Nephron (organoid): ENCODE measurements around the gene CHADL.

Experiments used
- H3K27ac Mint-ChIP-seq, 3 experiments: 2 replicates each; pipeline ENCODE4 v1.8.0; 2020; ENCODE audit warnings: mixed read lengths in 3 of 3, mild to moderate bottlenecking in 2 of 3, moderate library complexity in 1 of 3
- H3K27me3 Mint-ChIP-seq: 2 replicates; pipeline ENCODE4 v1.8.0; 2021; ENCODE audit warnings: low read depth, mild to moderate bottlenecking, moderate library complexity, mixed read lengths
- H3K36me3 Mint-ChIP-seq: 2 replicates; pipeline ENCODE4 v1.8.0; 2020; ENCODE audit warnings: low read depth, mixed read lengths
- H3K4me1 Mint-ChIP-seq: 2 replicates; pipeline ENCODE4 v1.8.0; 2020; ENCODE audit warnings: mixed read lengths
- H3K4me3 Mint-ChIP-seq, 3 experiments: 2 replicates each; pipeline ENCODE4 v1.8.0; 2020; ENCODE audit warnings: mild to moderate bottlenecking in 3 of 3, mixed read lengths in 3 of 3, moderate library complexity in 2 of 3
- H3K9me3 Mint-ChIP-seq: 2 replicates; pipeline ENCODE4 v1.8.0; 2020; ENCODE audit warnings: mixed read lengths
- TF ChIP-seq, protein P1 (sequence below), 3 experiments: fragments of 200-600 bp; sonication (generic); IDR thresholded peaks; one replicate each; pipeline ENCODE4 v1.5.0; 2021; ENCODE audit warnings: antibody characterized with exemption in 3 of 3; ENCODE audit not compliant: unreplicated experiment in 3 of 3

CHADL gene

DNA sequence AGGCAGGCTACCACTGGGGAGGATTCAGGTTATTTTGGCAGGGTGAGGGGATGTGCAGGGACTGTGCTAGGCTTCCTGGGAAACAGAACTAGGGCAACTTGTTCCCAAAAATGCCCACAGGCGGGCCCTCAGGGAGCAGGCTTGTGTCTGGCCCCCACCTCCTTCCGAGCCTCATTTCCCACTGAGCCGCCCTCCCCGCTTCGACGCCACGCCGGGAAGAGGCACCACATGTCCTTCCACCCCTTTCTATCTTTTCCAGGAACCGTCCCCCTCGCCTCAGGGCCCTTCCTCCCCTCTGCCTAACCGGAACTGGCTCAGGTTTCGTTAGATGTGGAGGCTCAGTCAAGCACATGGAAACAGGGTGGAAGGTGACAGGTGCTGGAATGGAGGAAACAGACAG is 9.4 kb upstream of the CHADL start:
- no peaks in the 10 kb centered on the region for H3K9me3 Mint-ChIP-seq
- H3K4me1 Mint-ChIP-seq, result no peaks in the 10 kb centered on the region
- no peaks in the 10 kb centered on the region for H3K27me3 Mint-ChIP-seq
- no peak overlapping the region for H3K4me3 Mint-ChIP-seq
- peaks cover 21% of the 10 kb centered on the region for H3K36me3 Mint-ChIP-seq
- H3K27ac Mint-ChIP-seq, result no peak overlapping the region
- TF ChIP-seq, protein P1, sequence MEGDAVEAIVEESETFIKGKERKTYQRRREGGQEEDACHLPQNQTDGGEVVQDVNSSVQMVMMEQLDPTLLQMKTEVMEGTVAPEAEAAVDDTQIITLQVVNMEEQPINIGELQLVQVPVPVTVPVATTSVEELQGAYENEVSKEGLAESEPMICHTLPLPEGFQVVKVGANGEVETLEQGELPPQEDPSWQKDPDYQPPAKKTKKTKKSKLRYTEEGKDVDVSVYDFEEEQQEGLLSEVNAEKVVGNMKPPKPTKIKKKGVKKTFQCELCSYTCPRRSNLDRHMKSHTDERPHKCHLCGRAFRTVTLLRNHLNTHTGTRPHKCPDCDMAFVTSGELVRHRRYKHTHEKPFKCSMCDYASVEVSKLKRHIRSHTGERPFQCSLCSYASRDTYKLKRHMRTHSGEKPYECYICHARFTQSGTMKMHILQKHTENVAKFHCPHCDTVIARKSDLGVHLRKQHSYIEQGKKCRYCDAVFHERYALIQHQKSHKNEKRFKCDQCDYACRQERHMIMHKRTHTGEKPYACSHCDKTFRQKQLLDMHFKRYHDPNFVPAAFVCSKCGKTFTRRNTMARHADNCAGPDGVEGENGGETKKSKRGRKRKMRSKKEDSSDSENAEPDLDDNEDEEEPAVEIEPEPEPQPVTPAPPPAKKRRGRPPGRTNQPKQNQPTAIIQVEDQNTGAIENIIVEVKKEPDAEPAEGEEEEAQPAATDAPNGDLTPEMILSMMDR (IDR thresholded peaks at IDR 0.05; ENCODE audit: unreplicated experiment in 3 of 3), result no peak

DNA sequence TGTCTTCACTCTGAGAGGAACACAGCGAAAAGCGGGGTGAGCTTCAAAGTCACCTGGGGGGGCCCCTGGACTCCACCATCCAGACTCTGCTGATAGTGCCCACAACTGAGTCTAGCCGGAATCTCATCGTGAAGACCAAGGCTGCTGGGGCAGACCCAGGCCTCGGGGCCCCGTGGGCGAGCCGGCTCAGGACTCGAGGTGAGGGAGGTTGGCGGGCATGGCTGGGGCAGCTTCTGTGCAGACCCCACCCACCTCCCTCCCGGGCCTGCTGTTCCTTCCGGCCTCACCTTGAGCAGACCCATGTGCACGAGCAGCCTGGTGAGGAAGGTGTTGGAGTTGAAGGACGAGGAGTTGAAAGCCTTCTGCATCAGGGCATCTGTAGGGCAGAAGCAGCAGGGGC is 8.7 kb upstream of the CHADL start:
- Mint-ChIP-seq H3K27me3 (no peaks in the 10 kb centered on the region), H3K9me3 (no peaks in the 10 kb centered on the region), H3K4me1 (no peaks in the 10 kb centered on the region), H3K4me3 (no peak overlapping the region), H3K27ac (no peak overlapping the region), H3K36me3 (peaks cover 24% of the 10 kb centered on the region)
- TF ChIP-seq, protein P1 (IDR thresholded peaks at IDR 0.05; ENCODE audit: unreplicated experiment in 3 of 3), result no peak

- TF ChIP-seq, protein P1 (IDR thresholded peaks at IDR 0.05; ENCODE audit: unreplicated experiment in 3 of 3), result no peak
- H3K4me1 Mint-ChIP-seq, result no peaks in the 10 kb centered on the region
- peaks cover 20% of the 10 kb centered on the region for H3K36me3 Mint-ChIP-seq
- no peak overlapping the region for H3K4me3 Mint-ChIP-seq
- H3K9me3 Mint-ChIP-seq, result no peaks in the 10 kb centered on the region
- H3K27me3 Mint-ChIP-seq, result no peaks in the 10 kb centered on the region
- no peak overlapping the region for H3K27ac Mint-ChIP-seq
Measured at GRCh38 chr22:41248758-41249157, 8.0 kb upstream of the CHADL start.

DNA sequence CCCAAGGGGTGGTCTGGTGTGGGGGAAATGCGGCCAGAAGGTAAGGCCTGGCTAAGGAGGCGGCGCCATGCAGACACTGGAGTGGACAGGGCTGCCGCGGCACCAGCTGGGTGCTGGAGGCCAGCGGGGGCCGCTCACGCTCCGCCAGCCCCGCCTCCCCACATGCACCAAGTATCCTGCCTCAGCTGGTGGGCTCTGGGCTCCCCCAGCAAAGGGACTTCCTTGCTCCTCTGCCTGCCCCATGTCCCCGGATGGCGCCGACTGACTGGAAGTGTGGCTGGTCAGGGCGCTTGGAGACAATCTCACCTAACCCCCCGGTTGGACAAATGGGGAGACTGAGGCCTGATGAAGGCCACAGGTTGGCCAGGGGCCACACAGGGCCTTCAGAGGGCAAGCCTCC is 7.6 kb upstream of the CHADL start:
- Mint-ChIP-seq H3K9me3 (no peaks in the 10 kb centered on the region), H3K27me3 (no peaks in the 10 kb centered on the region), H3K4me3 (no peak overlapping the region), H3K27ac (no peak overlapping the region), H3K36me3 (peaks cover 20% of the 10 kb centered on the region), H3K4me1 (no peaks in the 10 kb centered on the region)
- TF ChIP-seq, protein P1 (IDR thresholded peaks at IDR 0.05; ENCODE audit: unreplicated experiment in 3 of 3), result no peak

- TF ChIP-seq, protein P1 (IDR thresholded peaks at IDR 0.05; ENCODE audit: unreplicated experiment in 3 of 3), result no peak
- H3K4me3 Mint-ChIP-seq, result no peak overlapping the region
- H3K27me3 Mint-ChIP-seq, result no peaks in the 10 kb centered on the region
- H3K36me3 Mint-ChIP-seq, result peaks cover 20% of the 10 kb centered on the region
- H3K27ac Mint-ChIP-seq, result peak overlapping the region in 2 of 3 experiments; percentile 69 to 77
- no peaks in the 10 kb centered on the region for H3K4me1 Mint-ChIP-seq
- no peaks in the 10 kb centered on the region for H3K9me3 Mint-ChIP-seq
Measured at GRCh38 chr22:41247703-41248102, 7.0 kb upstream of the CHADL start.

- H3K27ac Mint-ChIP-seq, result no peak overlapping the region
- no peaks in the 10 kb centered on the region for H3K4me1 Mint-ChIP-seq
- TF ChIP-seq, protein P1 (IDR thresholded peaks at IDR 0.05; ENCODE audit: unreplicated experiment in 3 of 3), result no peak
- peaks cover 16% of the 10 kb centered on the region for H3K36me3 Mint-ChIP-seq
- no peaks in the 10 kb centered on the region for H3K9me3 Mint-ChIP-seq
- no peaks in the 10 kb centered on the region for H3K27me3 Mint-ChIP-seq
- H3K4me3 Mint-ChIP-seq, result no peak overlapping the region
Measured at GRCh38 chr22:41245917-41246499, 5.3 kb upstream of the CHADL start.
